Hepatocyte (in vitro differentiated cells): Measurements from ENCODE around the gene CREB5. TPM values are rescaled to one million over a fixed set of nuclear protein-coding genes. Genes with fewer than 3 reads are reported as not detected.

Source experiments
- DNase-seq: peaks from one replicate; pipeline ENCODE4 v3.0.0-alpha.2; 2016; ENCODE audit warnings: low spot score
- H2AFZ ChIP-seq: fragments of 200-600 bp; sonication (generic); 2 replicates; pipeline ENCODE4 v1.6.0; 2016; ENCODE audit warnings: antibody characterized with exemption, mild to moderate bottlenecking
- H3K27ac ChIP-seq: fragments of 200-600 bp; sonication (generic); 2 replicates; pipeline ENCODE4 v1.5.1; 2016; ENCODE audit warnings: mild to moderate bottlenecking
- H3K27me3 ChIP-seq: fragments of 200-600 bp; sonication (generic); 2 replicates; pipeline ENCODE4 v1.6.1; 2016
- H3K36me3 ChIP-seq: fragments of 200-600 bp; sonication (generic); replicated peaks from 2 replicates; pipeline ENCODE4 v1.5.1; 2016; ENCODE audit warnings: low read depth; ENCODE audit not compliant: insufficient read depth
- H3K4me1 ChIP-seq: fragments of 200-600 bp; sonication (generic); 2 replicates; pipeline ENCODE4 v1.5.1; 2016; ENCODE audit warnings: mild to moderate bottlenecking, moderate library complexity; ENCODE audit not compliant: insufficient read depth
- H3K4me2 ChIP-seq: fragments of 200-600 bp; sonication (generic); 2 replicates; pipeline ENCODE4 v1.6.0; 2016
- H3K4me3 ChIP-seq: fragments of 200-600 bp; sonication (generic); 2 replicates; pipeline ENCODE4 v1.5.1; 2016; ENCODE audit warnings: mild to moderate bottlenecking
- H3K79me2 ChIP-seq: fragments of 200-600 bp; sonication (generic); 2 replicates; pipeline ENCODE4 v1.6.0; 2017; ENCODE audit warnings: mild to moderate bottlenecking
- H3K9me2 ChIP-seq: fragments of 200-600 bp; sonication (generic); replicated peaks from 2 replicates; pipeline ENCODE4 v1.6.0; 2017; ENCODE audit warnings: mild to moderate bottlenecking; ENCODE audit not compliant: insufficient read depth
- H3K9me3 ChIP-seq: fragments of 200-600 bp; sonication (generic); 2 replicates; pipeline ENCODE4 v1.5.1; 2016; ENCODE audit warnings: low read depth, mild to moderate bottlenecking
- H4K20me1 ChIP-seq: fragments of 200-600 bp; sonication (generic); 2 replicates; pipeline ENCODE4 v1.6.0; 2016; ENCODE audit warnings: mild to moderate bottlenecking; ENCODE audit not compliant: insufficient read depth, poor library complexity, severe bottlenecking
- CTCF ChIP-seq: fragments of 200-600 bp; sonication (generic); IDR thresholded peaks from 2 replicates; pipeline ENCODE4 v1.5.1; 2016; ENCODE audit warnings: antibody characterized with exemption, mild to moderate bottlenecking; ENCODE audit not compliant: poor library complexity
- EZH2 ChIP-seq: fragments of 200-600 bp; sonication (generic); IDR thresholded peaks from 2 replicates; pipeline ENCODE4 v1.6.1; 2016; ENCODE audit warnings: antibody characterized with exemption, mild to moderate bottlenecking, borderline replicate concordance
- EZH2phosphoT487 ChIP-seq: fragments of 200-600 bp; sonication (generic); IDR thresholded peaks from one replicate; pipeline ENCODE4 v1.6.1; 2018; ENCODE audit warnings: antibody characterized with exemption, mild to moderate bottlenecking, low read depth, moderate library complexity; ENCODE audit not compliant: unreplicated experiment, severe bottlenecking
- WGBS: methylation state at CpG from one replicate; pipeline ENCODE4 v1.1.6; 2016; ENCODE audit warnings: low lambda C conversion rate; ENCODE audit errors: missing lambda C conversion rate; 5-methylcytosine and 5-hydroxymethylcytosine counted together
- polyA plus RNA-seq: library from polyadenylated mRNA; unstranded; fragments of >200 nt; fragmentation: Nextera tagmentation; extraction: Ambion mirVana; gene quantifications from 2 replicates; pipeline ENCODE4 v1.2.1, GENCODE V29; 2016
- total RNA-seq: library from RNA; depleted of rRNA; stranded (reverse); fragments of >200 nt; gene quantifications from 2 replicates; pipeline ENCODE4 v1.2.3, GENCODE V29; 2014

The CREB5 gene
- total and polyA plus RNA-seq, 2 experiments from 2014 or later = 14.0 to 27.9 TPM

GRCh38 chr7:28815369-28815927 lies 403.1 kb downstream of the CREB5 start:
- no peak overlapping the region for H3K27ac ChIP-seq
- TF ChIP-seq EZH2phosphoT487 (no peak), EZH2 (no peak), CTCF (no peak)
- no peaks in the 10 kb centered on the region for H3K4me1 ChIP-seq
- no peak overlapping the region for H2AFZ ChIP-seq
- H3K9me2 ChIP-seq = no peaks in the 10 kb centered on the region
- 100% methylated on average over 1 of the region's 1 CpG for WGBS
- no peaks in the 10 kb centered on the region for H3K27me3 ChIP-seq
- H3K4me3 ChIP-seq = no peak overlapping the region
- no peaks in the 10 kb centered on the region for H3K79me2 ChIP-seq
- H3K9me3 ChIP-seq = no peaks in the 10 kb centered on the region
- no peak overlapping the region for H3K4me2 ChIP-seq
- H3K36me3 ChIP-seq = no peaks in the 10 kb centered on the region
- no peaks in the 10 kb centered on the region for H4K20me1 ChIP-seq
- no peak for DNase-seq

- Histone ChIP-seq H3K4me1 (no peaks in the 10 kb centered on the region), H3K9me2 (no peaks in the 10 kb centered on the region)
- 91% methylated on average over 2 of the region's 2 CpGs for WGBS
These were observed 403.6 kb downstream of the CREB5 start for GRCh38 chr7:28815928-28816373.

GRCh38 chr7:28818996-28819395 lies 406.7 kb downstream of the CREB5 start:
- TF ChIP-seq EZH2phosphoT487 (no peak), EZH2 (no peak), CTCF (no peak)
- Histone ChIP-seq H3K9me3 (no peaks in the 10 kb centered on the region), H3K9me2 (no peaks in the 10 kb centered on the region), H3K27me3 (no peaks in the 10 kb centered on the region), H3K36me3 (no peaks in the 10 kb centered on the region), H3K4me3 (no peak overlapping the region), H3K4me2 (no peak overlapping the region), H2AFZ (no peak overlapping the region), H4K20me1 (no peaks in the 10 kb centered on the region), H3K27ac (no peak overlapping the region), H3K79me2 (no peaks in the 10 kb centered on the region), H3K4me1 (no peaks in the 10 kb centered on the region)
- 92% methylated on average over 5 of the region's 5 CpGs for WGBS
- DNase-seq = no peak

More at GRCh38 chr7:28815928-28816373, 403.6 kb downstream of the CREB5 start:
- Histone ChIP-seq H2AFZ (no peak overlapping the region), H3K4me3 (no peak overlapping the region), H3K27ac (no peak overlapping the region), H4K20me1 (no peaks in the 10 kb centered on the region), H3K9me3 (no peaks in the 10 kb centered on the region), H3K79me2 (no peaks in the 10 kb centered on the region), H3K36me3 (no peaks in the 10 kb centered on the region), H3K4me2 (no peak overlapping the region), H3K27me3 (no peaks in the 10 kb centered on the region)
- no peak for DNase-seq
- no peak for TF ChIP-seq EZH2
- TF ChIP-seq EZH2phosphoT487 = no peak
- no peak for TF ChIP-seq CTCF
